ENCODE measurements around the gene SSTR5. TPM values are rescaled to one million over a fixed set of nuclear protein-coding genes. Genes with fewer than 3 reads are reported as not detected.

The SSTR5 gene
- total RNA-seq, 1 donor from 2014 or later: not detected

- Histone ChIP-seq H3K4me3 (no peak overlapping the region), H3K27me3 (peaks cover 25% of the 10 kb centered on the region), H3K9me3 (no peaks in the 10 kb centered on the region), H3K4me1 (no peaks in the 10 kb centered on the region), H3K36me3 (no peaks in the 10 kb centered on the region), H3K27ac (no peak overlapping the region)
- no peak for DNase-seq
- TF ChIP-seq CTCF (IDR thresholded peaks at IDR 0.05): no peak
- ATAC-seq: no peak
- intact Hi-C loops (cut with DNase I): no loop called here
Measured at GRCh38 chr16:1032607-1033006, 39.9 kb upstream of the SSTR5 start.

DNA sequence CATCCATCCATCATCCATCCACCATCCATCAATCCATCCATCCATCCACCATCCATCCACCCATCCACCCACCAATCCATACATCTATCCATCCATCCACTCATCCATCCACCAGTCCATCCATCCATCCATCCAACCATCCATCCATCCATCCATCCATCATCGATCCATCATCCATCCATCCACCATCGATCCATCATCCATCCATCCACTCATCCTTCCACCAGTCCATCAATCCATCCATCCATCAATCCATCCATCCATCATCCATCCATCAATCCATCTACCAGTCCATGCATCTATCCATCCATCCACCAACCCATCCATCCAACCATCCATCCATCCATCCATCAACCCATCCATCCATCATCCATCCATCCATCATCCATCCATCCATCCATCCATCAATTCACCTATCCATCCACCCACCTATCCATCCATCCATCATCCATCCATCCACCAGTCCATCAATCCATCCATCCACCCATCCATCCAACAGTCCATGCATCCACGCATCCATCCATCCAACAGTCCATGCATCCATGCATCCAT is 39.3 kb upstream of the SSTR5 start:
- peaks cover 29% of the 10 kb centered on the region for H3K27me3 ChIP-seq
- H3K9me3 ChIP-seq: no peaks in the 10 kb centered on the region
- H3K4me1 ChIP-seq: no peaks in the 10 kb centered on the region
- H3K36me3 ChIP-seq: no peaks in the 10 kb centered on the region
- TF ChIP-seq CTCF (IDR thresholded peaks at IDR 0.05): no peak
- intact Hi-C loops (cut with DNase I): no loop called here
- H3K27ac ChIP-seq: no peak overlapping the region
- DNase-seq (no peak), ATAC-seq (no peak)
- no peak overlapping the region for H3K4me3 ChIP-seq

DNA sequence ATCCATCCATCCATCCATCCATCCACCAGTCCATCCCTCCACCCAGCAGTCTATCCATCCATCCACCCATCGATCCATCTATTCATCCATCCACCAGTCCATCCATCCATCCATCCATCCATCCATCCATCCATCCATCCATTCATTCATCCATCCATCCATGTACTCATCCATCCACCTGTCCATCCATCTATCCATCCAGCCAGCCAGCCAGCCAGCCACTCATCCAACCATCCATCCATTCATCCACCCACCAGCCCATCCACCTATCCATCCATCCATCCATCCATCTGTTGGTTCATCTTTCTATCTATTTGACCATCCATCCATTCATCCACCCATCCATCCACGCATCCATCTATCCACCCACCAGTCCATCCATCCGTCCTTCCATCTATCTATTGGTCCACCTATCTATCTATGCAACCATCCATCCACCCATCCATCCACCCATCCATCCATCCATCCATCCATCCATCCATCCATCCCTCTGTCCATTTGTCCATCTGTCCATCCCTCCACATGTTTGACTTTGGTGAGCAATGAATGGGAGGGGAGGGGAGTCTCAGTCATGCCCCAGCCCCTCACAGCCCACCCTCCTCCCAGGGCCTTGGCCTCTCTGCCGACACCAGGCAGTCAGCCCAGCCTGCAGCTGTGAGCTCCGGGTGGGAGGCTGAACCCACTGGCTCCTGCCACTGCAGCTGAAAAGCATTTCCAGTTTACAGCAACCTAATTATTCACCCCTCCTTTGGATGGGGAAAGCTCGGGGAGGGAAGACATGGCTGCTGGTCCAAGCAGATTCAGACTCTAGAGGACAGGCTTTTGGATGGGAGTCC is 38.1 kb upstream of the SSTR5 start:
- no peaks in the 10 kb centered on the region for H3K9me3 ChIP-seq
- no peak for DNase-seq
- no peaks in the 10 kb centered on the region for H3K36me3 ChIP-seq
- intact Hi-C loops (cut with DNase I): no loop called here
- H3K27ac ChIP-seq: no peak overlapping the region
- no peak overlapping the region for H3K4me3 ChIP-seq
- no peak for TF ChIP-seq CTCF (IDR thresholded peaks at IDR 0.05)
- H3K27me3 ChIP-seq: peaks cover 39% of the 10 kb centered on the region
- ATAC-seq: no peak
- H3K4me1 ChIP-seq: no peaks in the 10 kb centered on the region

- Histone ChIP-seq H3K4me1 (no peaks in the 10 kb centered on the region), H3K36me3 (no peaks in the 10 kb centered on the region), H3K9me3 (no peaks in the 10 kb centered on the region), H3K27ac (no peak overlapping the region), H3K27me3 (peaks cover 40% of the 10 kb centered on the region), H3K4me3 (no peak overlapping the region)
- no peak for TF ChIP-seq CTCF (IDR thresholded peaks at IDR 0.05)
- ATAC-seq (no peak), DNase-seq (no peak)
- intact Hi-C loops (cut with DNase I): no loop called here
Measured at GRCh38 chr16:1035066-1035415, 37.5 kb upstream of the SSTR5 start.

DNA sequence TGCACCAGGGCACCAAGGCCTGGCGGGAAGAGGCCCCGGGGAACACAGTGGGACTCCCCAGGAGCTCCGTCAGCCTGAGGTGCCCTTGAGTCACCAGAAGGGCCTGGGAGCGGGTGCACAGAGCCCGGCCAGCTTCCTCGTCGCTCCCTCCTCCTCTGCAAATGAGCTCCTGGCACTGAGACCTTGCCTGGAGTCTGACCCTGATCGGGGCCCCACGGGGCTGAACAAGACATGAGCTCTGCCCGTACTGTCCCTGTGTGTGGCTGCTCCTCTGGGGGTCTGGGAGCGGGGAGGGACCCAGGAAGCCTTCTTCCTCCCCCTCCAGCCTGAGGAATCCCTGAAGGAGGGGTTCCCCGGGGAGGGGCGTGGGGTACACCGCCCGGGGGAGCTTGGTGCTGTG is 36.4 kb upstream of the SSTR5 start:
- intact Hi-C loops (cut with DNase I): no loop called here

More for the DNA sequence above, 36.4 kb upstream of the SSTR5 start:
- Histone ChIP-seq H3K9me3 (no peaks in the 10 kb centered on the region), H3K36me3 (no peaks in the 10 kb centered on the region), H3K27me3 (peaks cover 38% of the 10 kb centered on the region), H3K27ac (no peak overlapping the region), H3K4me3 (no peak overlapping the region), H3K4me1 (no peaks in the 10 kb centered on the region)
- no peak for TF ChIP-seq CTCF (IDR thresholded peaks at IDR 0.05)
- no peak for DNase-seq
- no peak for ATAC-seq
